SKM-1 treated with dmso at 0.1 percent for 144 hours (cell line): ENCODE data around the gene MYO18B.

ENCODE experiments used
- DNase-seq: peaks from one replicate; lab custom pipeline; 2025; ENCODE audit not compliant: unreplicated experiment; lab: John Stamatoyannopoulos, UW

The MYO18B gene

GRCh38 chr22:26038365-26038764 lies 296.4 kb downstream of the MYO18B start:
- DNase-seq: no peak

- DNase-seq: no peak
Measured at GRCh38 chr22:26041931-26042330, 299.9 kb downstream of the MYO18B start.

GRCh38 chr22:26043031-26043430 lies 301.0 kb downstream of the MYO18B start:
- no peak for DNase-seq

- DNase-seq: no peak
Measured at GRCh38 chr22:26045051-26045450, 303.1 kb downstream of the MYO18B start.

GRCh38 chr22:26045860-26046259 lies 303.9 kb downstream of the MYO18B start:
- DNase-seq: no peak

GRCh38 chr22:26047516-26047915 lies 305.5 kb downstream of the MYO18B start:
- no peak for DNase-seq

- no peak for DNase-seq
Measured at GRCh38 chr22:26047920-26048319, 305.9 kb downstream of the MYO18B start.

GRCh38 chr22:26050079-26050478 lies 308.1 kb downstream of the MYO18B start:
- no peak for DNase-seq

- DNase-seq: no peak
Measured at GRCh38 chr22:26053737-26054316, 311.8 kb downstream of the MYO18B start.

- no peak for DNase-seq
Measured at GRCh38 chr22:26054841-26055605, 313.0 kb downstream of the MYO18B start.

- DNase-seq: no peak
Measured at GRCh38 chr22:26055693-26056092, 313.7 kb downstream of the MYO18B start.

- DNase-seq: no peak
Measured at GRCh38 chr22:26056455-26057200, 314.6 kb downstream of the MYO18B start.

- DNase-seq: no peak
Measured at GRCh38 chr22:26057731-26058130, 315.7 kb downstream of the MYO18B start.

GRCh38 chr22:26064048-26064447 lies 322.1 kb downstream of the MYO18B start:
- DNase-seq: no peak

- no peak for DNase-seq
Measured at GRCh38 chr22:26065847-26066246, 323.9 kb downstream of the MYO18B start.

GRCh38 chr22:26066534-26066933 lies 324.5 kb downstream of the MYO18B start:
- no peak for DNase-seq

- DNase-seq: no peak
Measured at GRCh38 chr22:26068571-26068970, 326.6 kb downstream of the MYO18B start.

- no peak for DNase-seq
Measured at GRCh38 chr22:26072621-26073020, 330.6 kb downstream of the MYO18B start.

GRCh38 chr22:26075251-26075650 lies 333.3 kb downstream of the MYO18B start:
- DNase-seq: no peak

GRCh38 chr22:26079009-26079408 lies 337.0 kb downstream of the MYO18B start:
- no peak for DNase-seq
